GM19467 (cell line): Measurements from ENCODE around the gene ALDOC.

ENCODE experiments used
- ATAC-seq: cut with Tn5 transposase; IDR thresholded peaks from one replicate; pipeline ENCODE4 v1.9.1; 2021; ENCODE audit warnings: mild to moderate bottlenecking, moderate library complexity; ENCODE audit not compliant: unreplicated experiment

Gene ALDOC

DNA sequence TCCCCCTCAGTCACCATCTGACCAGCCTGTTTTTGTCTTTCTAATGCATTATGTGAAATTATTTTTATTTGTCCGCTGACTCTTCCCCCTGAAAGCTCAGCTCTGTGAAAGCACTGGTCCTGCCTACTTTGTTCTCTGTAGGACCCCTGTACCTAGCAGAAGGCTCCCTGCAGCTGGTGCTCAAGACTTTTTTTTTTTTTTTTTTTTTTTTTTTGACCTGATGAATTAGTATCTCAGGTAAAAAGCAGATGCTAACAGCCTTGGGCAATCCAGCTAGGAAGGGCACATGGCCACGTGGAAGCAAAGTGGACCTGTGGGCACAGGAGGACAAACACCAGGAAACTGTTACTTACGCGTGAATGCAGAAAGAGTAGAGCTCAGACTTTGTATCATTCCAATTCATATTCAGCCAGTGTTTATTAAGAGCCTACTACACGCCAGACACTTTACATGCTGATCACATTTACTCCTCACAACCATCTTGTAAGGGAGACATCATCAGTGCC lies 23.6 kb downstream of the ALDOC start:
- no peak for ATAC-seq

DNA sequence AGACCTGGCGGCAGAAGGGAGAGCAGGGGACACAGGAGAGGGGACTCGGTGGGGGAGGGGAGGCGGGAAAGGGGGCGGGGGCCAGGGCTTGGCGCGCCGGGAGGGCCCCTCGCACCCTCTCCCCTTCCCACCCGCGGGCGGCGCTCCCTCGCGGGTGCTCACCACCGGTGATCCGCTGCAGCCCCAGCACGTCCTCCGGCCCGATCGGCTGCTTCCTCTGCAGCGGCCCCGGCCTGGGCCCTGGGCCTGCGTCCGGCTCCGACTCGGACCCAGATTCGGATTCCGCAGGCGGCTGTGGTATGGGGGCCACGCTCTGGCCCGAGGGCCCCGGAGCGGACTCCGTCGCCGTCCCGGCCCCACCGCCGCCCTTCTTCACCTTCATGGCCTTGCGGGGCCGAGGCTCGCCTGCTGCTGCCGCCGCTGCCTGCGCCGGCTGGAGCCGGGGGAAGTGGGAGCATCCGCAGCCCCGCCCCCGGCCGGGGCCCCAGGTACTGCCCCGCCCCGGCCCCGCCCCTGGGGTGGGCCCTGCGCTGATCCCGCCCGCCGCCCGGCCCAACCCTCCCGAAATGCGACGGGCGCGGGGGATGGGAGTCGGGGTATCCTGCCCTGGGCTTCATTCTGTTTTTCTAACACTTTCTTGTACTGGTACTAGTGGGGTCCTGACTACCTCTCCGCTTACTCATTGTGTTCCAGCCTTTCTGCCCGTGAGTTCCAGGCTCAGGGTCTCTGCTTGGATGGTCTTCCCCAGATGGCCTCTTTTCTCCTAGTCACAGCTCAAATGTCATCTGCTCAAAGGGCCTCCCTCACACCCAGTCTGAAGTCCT lies 24.3 kb downstream of the ALDOC start, which contains the start of gene UNC119:
TSS of gene UNC119 (minus strand) at position 449 of the 824 bp plus-strand sequence. CDS start at position 382, 67 bp downstream.
- ATAC-seq, result peak; percentile 48

DNA sequence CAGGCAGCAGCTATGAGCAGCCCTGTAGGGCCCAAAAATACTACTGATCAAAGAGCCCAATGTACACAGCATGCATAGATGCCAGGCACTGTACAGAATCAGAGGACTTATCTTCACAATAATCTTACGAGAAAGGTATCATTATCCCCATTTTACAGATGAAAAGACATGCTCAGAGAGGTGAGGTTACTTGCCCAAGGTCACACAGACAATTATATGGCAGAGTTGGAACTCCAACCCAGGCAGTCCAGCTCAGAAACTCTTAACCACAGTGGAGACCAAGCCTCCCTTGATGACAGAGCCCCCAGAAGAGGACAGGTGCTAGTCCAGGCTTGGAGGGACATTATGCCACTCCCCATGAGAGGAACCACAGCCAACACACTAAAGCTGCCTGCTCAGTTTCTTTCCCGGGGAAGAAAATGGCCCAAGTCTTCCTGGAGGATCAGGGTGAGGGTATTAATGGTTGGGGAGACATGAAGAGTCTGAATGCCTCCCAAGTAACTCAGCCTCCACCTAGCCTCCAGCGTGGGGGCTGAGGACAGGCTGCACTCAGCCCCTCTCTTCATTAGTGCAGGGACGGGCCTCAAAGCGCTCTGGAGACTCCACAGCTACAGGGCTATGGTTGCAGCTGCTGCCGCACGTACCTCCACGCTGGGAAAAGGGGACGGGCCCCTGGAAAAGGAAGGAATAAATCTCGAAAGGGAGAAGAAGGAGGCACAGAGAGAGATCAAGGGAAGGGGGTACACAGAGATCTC lies 25.1 kb downstream of the ALDOC start:
- no peak for ATAC-seq

- ATAC-seq, result no peak
Observed at GRCh38 chr17:28550858-28551257, 25.8 kb downstream of the ALDOC start.

GRCh38 chr17:28549236-28550132 lies 27.2 kb downstream of the ALDOC start:
- no peak for ATAC-seq

DNA sequence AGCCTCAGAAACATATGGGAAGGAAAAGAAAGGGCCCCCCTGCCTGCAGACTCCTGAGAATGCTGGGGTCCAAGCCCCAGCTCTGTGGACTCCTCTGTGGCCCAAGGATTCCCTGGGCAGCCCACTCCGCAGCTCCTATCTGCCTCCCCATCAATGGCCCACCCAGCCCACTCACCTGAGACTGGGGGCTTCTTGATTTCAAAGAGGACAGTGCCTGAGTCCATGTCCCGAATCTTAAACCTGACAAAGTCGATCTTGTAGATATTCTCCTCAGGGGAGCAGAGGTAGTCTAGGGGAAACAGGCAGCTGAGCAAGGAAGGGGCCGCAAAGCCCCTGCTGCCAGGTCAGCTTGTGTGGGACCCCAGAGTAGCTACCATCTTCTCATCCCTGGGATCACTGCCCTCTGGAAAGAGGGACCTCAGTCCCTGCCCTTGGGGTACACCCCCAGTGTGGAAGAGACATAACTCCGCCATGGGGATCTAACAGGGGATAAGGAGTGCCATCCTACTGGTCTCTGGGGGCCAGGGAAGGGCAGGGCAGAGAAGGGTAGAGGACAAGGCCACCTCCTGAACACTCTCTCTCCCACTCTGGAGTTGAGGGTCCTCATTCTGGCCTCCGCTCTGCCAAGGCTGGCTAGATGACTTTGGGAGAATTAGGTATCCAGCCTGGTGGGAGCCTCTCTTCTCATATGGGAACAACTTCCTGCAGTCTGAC lies 28.1 kb downstream of the ALDOC start:
- ATAC-seq, result no peak

DNA sequence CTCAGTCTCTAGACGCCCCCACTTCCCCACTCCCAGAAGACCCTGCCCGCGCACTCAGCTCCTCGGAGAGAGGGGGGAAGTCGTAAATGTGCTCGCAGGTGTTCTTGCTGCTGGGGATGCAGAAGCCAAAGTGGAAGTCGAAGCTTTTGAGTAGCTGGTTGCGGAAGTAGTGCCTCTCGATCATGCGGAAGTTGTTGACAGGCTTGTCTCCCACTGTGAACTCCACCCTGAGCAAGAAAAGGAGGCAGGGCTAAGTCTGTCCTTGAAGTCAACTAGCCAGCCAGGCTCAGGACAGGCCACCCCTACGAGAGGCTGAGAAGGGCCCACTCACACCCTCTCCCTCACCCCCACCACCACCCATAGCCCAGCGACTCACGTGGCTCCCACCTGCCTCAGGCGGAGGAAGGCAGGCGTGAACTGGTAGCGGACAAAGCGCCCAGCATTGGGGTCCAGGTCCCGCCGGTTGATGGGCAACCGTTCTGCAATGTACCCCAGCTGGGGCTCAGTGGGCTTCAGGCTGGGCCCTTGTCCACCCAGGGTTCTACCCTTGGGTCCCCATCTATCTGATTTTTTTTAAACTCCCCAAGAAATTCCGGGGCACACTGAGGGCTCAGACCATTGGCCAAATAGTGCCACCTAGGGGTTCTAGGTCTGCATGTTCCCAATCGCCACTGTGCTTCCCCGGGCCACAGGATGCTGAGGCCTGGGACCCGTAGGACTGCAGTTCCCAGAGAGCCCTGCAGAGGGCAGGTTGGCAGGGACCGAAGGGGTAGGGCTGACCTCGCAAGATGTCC lies 28.9 kb downstream of the ALDOC start:
- ATAC-seq, result peak; percentile 30

- no peak for ATAC-seq
Observed at GRCh38 chr17:28547096-28547622, 29.5 kb downstream of the ALDOC start.

DNA sequence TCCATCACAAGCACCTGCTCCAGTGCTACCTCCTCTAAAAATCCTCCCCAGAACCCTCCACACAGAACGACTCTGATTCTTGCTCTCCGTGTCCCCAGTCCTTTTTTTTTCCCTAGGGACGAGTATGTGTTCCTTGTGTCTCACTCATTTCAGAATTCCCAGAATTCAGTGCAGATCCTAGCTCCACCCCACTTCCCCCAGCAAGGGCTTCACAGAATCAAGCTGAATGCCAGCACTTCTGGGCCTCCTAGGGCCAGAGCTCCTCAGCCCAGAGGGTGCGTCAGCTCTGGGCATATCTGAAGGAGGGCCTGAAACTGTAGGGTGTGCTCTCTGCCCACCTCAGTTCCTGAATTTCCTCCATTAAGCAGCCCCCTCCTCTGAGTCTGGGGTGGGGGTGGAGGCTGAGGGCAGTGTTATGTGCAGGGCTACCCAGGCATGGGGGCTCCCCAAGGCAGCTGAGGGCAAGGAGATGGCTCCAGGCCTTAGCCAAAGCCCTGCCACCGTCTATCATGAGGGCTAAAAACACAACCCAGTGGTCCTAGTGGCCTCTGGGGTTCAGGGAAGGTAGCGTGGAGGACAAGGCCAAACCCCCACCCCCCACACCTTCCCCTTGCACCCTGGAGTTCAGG lies 30.8 kb downstream of the ALDOC start:
- ATAC-seq, result no peak

DNA sequence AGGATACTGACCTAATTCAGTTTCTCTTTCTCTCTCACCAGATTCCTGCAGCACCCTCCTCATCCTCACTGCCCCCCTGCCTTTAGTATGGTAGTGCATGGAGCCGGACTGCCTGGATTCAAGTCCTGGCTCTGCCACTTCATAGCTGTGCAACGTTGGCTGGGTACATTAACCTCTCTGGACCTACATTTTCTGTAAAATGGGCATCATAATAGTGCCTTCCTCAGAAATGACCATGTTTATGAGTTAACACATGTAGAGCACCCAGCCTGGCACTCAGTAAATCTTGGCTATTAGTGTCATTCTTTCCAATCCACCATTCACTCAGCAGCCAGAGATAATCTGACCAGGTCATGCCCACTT lies 31.6 kb downstream of the ALDOC start:
- no peak for ATAC-seq

DNA sequence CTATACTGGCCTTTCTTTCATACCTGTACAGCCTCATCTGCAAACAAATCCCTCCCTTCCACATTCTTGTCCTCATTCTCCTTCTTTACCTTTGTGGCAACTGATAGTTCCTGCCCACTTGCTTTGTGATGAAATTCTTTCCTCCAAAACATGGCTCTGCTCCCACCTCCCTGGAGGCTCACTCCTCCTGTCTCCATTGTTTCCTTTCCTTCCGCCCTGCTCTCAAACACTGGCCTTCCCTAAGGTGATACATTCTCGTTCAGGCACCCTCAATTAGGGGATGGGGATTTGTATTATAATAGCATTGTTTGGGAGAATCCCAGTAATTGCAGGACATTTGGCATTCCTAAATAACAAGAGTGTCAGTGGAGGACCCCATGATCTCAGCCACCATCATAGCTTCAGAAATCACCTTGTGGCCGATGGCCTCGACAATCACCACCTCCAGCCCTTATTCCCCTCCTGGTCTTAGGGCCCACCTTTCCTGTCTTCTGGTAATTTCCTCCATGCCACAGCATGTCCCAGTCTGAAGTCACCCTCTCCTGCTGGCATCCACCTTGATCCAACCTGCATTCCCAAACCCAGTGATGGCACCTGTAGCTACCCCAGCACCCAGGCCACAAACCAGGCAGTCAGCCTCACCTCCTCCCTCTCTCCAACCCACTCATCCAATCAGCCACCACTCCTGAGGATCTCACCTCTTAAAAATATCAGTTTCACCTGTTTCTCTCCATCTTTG lies 32.1 kb downstream of the ALDOC start:
- no peak for ATAC-seq

DNA sequence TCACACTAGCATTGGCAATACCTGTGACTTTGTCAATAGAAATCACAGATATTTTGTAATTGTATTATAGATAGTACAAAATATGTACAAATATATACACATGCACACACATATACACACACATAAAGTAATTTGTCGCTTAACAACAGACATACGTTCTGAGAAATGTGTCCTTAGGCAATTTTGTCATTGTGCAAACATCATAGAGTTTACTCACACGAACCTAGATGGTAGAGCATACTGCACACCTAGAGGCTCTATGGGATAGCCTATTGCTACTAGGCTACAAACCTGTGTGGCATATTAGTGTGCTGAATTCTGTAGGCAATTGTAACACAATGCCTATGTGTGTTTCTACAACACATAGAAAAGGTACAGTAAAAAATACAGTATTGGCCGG lies 35.3 kb downstream of the ALDOC start:
- no peak for ATAC-seq

- no peak for ATAC-seq
Observed at GRCh38 chr17:28540231-28540630, 36.5 kb downstream of the ALDOC start.

DNA sequence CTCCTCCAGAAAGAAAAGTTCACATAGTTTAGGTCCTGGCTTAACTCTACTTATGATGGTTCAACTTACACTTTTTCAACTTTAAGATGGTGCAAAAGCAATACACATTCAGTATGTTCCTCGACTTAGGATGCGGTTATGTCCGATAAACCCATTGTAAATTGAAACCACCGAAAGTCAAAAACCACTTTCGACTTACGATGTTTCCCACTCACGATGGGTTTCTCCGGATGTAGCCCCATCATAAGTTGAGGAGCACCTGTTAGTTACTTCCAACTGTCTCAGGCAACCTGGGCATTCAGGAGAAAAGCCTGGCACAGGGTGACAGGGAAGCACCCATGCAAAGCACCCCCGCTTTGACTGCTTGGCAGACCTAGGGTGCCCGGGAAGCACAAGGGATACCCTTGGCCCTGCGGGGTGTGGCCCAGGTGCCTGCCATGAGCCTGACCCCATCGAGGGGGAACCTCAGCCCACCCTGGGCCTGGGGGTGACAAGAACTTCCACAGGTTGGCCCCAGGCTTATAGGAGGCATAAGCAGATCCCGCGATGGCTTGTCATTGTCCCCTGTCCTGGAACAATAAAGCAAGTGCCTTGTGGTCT lies 38.3 kb downstream of the ALDOC start:
- no peak for ATAC-seq

DNA sequence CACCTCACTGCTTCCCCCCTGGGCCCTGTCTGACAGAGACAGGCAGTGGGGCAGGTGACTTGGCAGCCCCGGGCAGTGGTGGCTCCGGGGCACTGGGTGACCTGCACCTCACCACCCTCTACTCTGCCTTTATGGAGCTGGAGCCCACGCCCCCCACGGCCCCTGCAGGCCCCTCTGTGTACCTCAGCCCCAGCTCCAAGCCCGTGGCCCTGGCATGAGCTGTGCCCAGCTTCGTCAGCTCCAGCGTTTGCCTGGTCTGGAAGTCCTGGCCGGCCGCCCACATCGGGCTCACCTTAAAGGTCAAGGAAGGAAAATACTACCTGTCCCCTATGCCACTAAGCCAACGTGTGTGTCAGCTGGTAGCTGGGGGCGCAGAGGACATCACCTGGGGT lies 39.5 kb downstream of the ALDOC start:
- no peak for ATAC-seq

DNA sequence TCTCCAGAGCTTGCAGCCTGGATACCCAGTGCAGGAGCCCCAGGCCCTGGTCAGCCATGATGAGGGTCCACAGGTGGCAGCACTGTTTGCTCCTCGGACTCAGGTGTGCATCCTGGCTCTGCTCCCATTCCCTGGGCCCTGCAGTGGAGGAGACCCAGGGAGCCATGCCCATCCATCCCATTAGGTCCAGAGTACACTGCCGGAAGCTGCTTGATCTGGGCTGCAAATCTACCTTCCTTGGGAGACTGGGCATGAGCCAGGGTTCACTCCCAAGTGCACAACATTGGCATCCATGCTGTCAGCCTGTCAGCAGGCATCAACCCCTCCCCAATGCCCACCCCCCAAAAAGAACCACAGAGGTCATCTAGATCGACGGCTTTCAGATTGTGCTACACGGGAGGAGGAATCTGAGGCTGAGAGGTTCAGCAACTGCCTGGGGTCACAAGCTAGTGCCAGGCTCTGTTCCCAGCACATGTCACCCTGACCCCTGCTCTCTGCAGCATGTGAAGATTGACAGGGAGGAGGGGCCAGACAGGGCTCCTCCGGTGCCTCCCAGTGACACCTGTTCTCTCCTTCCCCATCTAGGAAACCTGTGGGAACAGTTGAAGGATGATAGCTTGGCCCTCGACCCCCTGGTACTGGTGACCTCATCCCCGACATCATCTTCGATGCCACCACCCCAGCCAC lies 40.0 kb downstream of the ALDOC start:
- no peak for ATAC-seq

DNA sequence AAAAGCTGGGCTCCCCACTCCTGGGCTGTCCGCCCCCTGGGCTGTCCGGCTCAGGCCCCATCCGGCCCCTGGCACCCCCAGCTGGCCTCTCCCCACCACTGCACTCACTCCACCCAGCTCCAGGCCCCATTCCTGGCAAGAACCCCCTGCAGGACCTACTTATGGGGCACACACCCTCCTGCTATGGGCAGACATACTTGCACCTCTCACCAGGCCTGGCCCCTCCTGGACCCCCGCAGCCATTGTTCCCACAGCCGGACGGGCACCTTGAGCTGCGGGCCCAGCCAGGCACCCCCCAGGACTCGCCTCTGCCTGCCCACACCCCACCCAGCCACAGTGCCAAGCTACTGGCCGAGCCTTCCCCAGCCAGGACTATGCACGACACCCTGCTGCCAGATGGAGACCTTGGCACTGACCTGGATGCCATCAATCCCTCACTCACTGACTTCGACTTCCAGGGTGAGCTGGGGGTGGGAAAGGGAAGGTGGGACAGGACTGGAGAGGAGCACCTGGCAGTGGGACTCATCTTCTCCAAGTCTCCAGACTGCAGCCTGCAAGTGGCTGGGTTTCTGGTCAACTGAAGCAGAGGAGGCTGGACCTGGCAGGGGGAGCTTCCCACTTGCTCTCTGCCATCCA lies 41.8 kb downstream of the ALDOC start:
- no peak for ATAC-seq
